ENCODE results near the gene DCAF10.

GRCh38 chr9:37776328-37776727 is 24.3 kb upstream of the DCAF10 start:
- TF ChIP-seq SIN3A (IDR thresholded peaks at IDR 0.05; ENCODE audit: low read depth, low read length): no peak
- TF ChIP-seq SP1 (IDR thresholded peaks at IDR 0.05; ENCODE audit: low read depth, low read length): no peak
- no peak for TF ChIP-seq SRF (IDR thresholded peaks at IDR 0.05; ENCODE audit: low read depth in 2 of 2, low read length in 2 of 2)
- no peak for TF ChIP-seq POLR2AphosphoS5 (IDR thresholded peaks at IDR 0.05; ENCODE audit: low read length)
- no peak for TF ChIP-seq CTCF (IDR thresholded peaks at IDR 0.05 in 2 of 3, conservative IDR thresholded peaks at IDR 0.05 in 1 of 3; ENCODE audit: control insufficient read depth in 2 of 3, extremely low read depth in 1 of 3, insufficient read depth in 1 of 3, low read depth in 3 of 3, low read length in 3 of 3)
- no peak for TF ChIP-seq MYC (IDR thresholded peaks at IDR 0.05; ENCODE audit: insufficient read depth, insufficient read length, insufficient replicate concordance, low read length, severe bottlenecking)
- no peak for TF ChIP-seq ZNF274 (IDR thresholded peaks at IDR 0.05; ENCODE audit: insufficient read depth, insufficient read length)
- no peak for TF ChIP-seq TARDBP (IDR thresholded peaks at IDR 0.05; ENCODE audit: borderline replicate concordance)
- TF ChIP-seq USF2 (IDR thresholded peaks at IDR 0.05; ENCODE audit: borderline replicate concordance, low read depth, low read length): no peak
- no peak for TF ChIP-seq ZNF622 (IDR thresholded peaks at IDR 0.05)

All from GM12878 (cell line).